Coronary artery (tissue), 2 donors: ENCODE results near the gene SUN1.

Experiments
- DNase-seq: peaks from one replicate; pipeline ENCODE4 v3.0.0-alpha.2; 2017; ENCODE audit warnings: low spot score
- H3K27ac ChIP-seq, 2 donors: fragments of 200-600 bp; sonication (generic); one replicate each; pipeline ENCODE4 v1.5.1; 2016 to 2019
- H3K4me3 ChIP-seq: fragments of 200-600 bp; sonication (generic); 2 replicates; pipeline ENCODE4 v1.5.1; 2016; ENCODE audit warnings: mild to moderate bottlenecking, moderate library complexity
- CTCF ChIP-seq: fragments of 200-600 bp; sonication (generic); IDR thresholded peaks from one replicate; pipeline ENCODE4 v1.5.1; 2019; ENCODE audit warnings: antibody characterized with exemption

Gene SUN1

GRCh38 chr7:835021-835420 lies 2.7 kb downstream of the SUN1 start:
- Histone ChIP-seq H3K27ac (peak overlapping the region; percentile 78 to 84), H3K4me3 (no peak overlapping the region)
- TF ChIP-seq CTCF: no peak
- DNase-seq: no peak

DNA sequence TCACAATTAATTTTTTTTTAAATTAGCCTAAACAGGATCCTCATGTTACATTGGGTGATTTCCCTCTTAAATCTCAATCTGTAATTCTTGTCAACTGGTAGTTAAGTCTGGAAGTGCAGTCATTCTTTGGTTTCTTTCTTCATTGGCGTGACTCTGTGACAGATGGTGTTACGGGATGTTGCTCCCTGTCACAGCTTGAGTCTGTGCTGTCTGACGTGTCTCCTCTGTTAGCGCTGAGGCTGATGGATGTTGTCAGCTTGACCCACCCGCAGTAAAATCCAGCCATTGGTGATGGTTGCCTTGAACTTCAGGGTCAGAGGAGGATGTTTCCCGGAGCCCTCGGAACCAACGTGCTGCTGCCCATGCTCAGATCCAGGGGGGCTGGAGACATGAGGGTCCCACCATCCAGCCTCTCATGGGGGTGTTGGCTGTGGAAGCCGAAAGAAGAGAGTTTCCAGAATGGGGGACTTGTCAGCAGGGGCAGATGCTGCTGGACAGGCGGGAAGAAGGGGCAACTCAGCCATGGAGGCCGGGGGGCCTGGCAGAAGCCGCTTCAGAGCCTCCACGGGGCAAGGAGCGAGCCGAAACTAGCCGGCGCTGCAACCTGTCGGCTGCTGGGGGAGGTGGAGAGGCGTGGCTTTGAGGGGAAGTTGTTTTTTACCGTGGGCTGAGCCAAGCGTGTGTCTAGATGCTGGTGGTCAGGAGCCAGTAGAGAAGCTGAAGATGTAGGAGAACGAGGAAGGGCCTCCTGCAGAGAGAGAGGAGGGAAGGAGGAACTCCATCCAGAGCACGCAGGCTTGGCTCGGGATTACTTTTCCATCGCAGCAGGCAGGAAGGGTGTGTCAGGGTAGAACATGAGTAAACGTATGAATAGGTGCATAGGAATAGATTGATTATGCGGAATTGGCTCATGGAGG lies 3.5 kb downstream of the SUN1 start:
- no peak overlapping the region for H3K4me3 ChIP-seq
- no peak for DNase-seq
- no peak for TF ChIP-seq CTCF
- H3K27ac ChIP-seq: peak overlapping the region; percentile 58 to 88

GRCh38 chr7:836429-836828 lies 4.2 kb downstream of the SUN1 start:
- TF ChIP-seq CTCF: peak; percentile 47
- Histone ChIP-seq H3K27ac (peak overlapping the region; percentile 58 to 88), H3K4me3 (no peak overlapping the region)
- no peak for DNase-seq

DNA sequence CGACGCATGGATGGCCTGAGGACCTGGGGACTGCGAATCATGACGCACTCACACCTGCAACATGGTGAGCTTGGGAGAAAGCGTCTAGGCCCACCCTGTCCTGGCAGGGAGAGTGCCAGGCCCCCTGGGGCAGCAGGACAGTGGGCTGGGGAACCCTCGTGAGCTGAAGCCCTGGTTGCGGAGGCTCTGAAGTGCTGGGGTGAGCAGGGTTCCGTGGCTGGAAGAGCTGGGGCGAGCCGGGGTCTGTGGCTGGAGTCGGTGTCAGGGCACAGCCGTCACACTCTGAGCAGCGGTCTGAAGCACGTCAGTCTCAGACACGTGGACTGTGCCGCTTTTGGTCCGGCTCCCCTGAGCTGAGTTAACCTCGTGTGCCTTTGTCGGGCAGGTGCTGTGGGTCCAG lies 4.7 kb downstream of the SUN1 start:
- TF ChIP-seq CTCF: no peak
- no peak for DNase-seq
- Histone ChIP-seq H3K4me3 (no peak overlapping the region), H3K27ac (peak overlapping the region; percentile 58 to 88)

DNA sequence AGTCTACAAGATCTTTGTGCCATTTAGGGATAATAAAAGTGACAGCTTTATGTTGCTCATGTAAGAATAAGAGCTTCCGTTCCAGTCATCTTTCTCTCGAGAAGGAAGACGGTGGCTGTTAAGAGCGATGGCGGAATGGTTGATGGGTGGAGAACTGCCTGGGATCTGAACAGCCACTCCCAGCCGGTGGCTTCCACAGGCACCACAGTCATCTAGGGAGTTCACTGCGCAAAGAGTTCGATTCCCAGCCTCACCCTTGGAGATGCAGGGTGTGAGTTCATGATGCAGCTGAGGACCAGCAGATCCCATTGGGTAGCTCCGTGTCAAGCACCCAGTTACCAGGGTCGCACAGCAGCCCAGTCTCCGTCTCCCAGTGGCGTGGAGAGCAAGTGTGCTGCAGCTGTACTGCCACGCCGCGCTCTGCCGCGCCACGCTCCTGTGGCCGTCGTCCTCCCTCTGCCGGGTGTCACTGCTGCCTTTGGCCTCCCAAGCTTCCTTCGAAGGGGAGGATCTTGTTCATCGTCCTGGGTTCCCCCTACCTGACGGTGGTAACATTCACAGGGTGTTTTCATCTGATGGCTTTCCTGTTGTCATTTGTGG lies 7.8 kb downstream of the SUN1 start:
- H3K27ac ChIP-seq: peak overlapping the region in 1 of 2 donors; percentile 24
- no peak for TF ChIP-seq CTCF
- no peak overlapping the region for H3K4me3 ChIP-seq
- DNase-seq: no peak

DNA sequence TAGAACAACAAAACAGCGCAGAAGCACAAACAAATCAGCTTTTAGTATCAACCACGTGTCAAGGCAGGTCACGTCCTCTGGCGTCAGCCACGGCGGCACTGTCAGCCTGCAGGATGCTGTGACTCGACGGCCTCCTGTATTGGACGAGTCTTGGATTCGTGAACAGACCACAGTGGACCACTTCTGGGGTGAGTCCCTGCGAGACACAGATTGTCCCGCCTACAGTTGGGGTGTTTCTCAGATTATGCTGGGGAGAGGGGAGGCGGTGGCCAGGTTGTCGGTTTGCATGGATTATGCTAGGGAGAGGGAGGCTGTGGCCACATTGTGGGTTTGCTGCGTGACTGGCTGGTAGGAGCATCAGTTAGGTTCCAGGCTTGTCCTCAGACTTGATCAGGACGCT lies 9.7 kb downstream of the SUN1 start:
- Histone ChIP-seq H3K27ac (peak overlapping the region; percentile 67 to 90), H3K4me3 (no peak overlapping the region)
- TF ChIP-seq CTCF: no peak
- no peak for DNase-seq
